Lower lobe of right lung (tissue), 2 donors: ENCODE measurements around the gene PFKFB3. TPM values are rescaled to one million over a fixed set of nuclear protein-coding genes. Genes with fewer than 3 reads are reported as not detected.
"Not testable (repeated sequence)": the region's sequence is repeated elsewhere in the genome, so short reads cannot be mapped to it uniquely, and the experiment has no call there.

Source experiments
- ATAC-seq, 2 donors: fragments of 200-7000 bp; cut with Tn5 transposase; one replicate each; pipeline ENCODE4 v1.9.1; 2020 to 2022; ENCODE audit warnings: mild to moderate bottlenecking in 2 of 2, moderate library complexity in 2 of 2
- DNase-seq: peaks from one replicate; pipeline ENCODE4 v3.0.0-alpha.2; 2020
- H3K27ac ChIP-seq: fragments of 200-600 bp; one replicate; pipeline ENCODE4 v1.8.0; 2022
- H3K27me3 ChIP-seq: fragments of 200-600 bp; one replicate; pipeline ENCODE4 v1.8.0; 2022; ENCODE audit warnings: low read depth
- H3K36me3 ChIP-seq: fragments of 200-600 bp; one replicate; pipeline ENCODE4 v1.8.0; 2022; ENCODE audit warnings: mild to moderate bottlenecking
- H3K4me1 ChIP-seq: fragments of 200-600 bp; one replicate; pipeline ENCODE4 v1.8.0; 2022
- H3K4me3 ChIP-seq: fragments of 200-600 bp; one replicate; pipeline ENCODE4 v1.8.0; 2022; ENCODE audit warnings: mild to moderate bottlenecking
- H3K9me3 ChIP-seq: fragments of 200-600 bp; one replicate; pipeline ENCODE4 v1.8.0; 2022
- CTCF ChIP-seq: fragments of 200-600 bp; IDR thresholded peaks from one replicate; pipeline ENCODE4 v1.8.0; 2022; ENCODE audit warnings: antibody characterized with exemption, mild to moderate bottlenecking
- intact Hi-C: fragments of 100-400 bp; cut with DNase I; formaldehyde crosslinking; loops from one replicate; pipeline ENCODE4 v1.11.0; 2022
- total RNA-seq: library from RNA; stranded (reverse); fragmentation: NEBNext Ultra II Directional; extraction: Animal tissue kit (Norgen Biotek cat#: 25700); gene quantifications from one replicate; pipeline ENCODE4 v1.2.1, GENCODE V29; 2021
- donor health status: DM: no; HTN: yes; CAD: no; lungs with severe emphysema.

PFKFB3 gene
- total RNA-seq, 1 donor from 2014 or later, result 78.5 TPM

GRCh38 chr10:6204063-6204340 is 1.3 kb downstream of the PFKFB3 start:
- Histone ChIP-seq H3K4me3 (peak overlapping the region; percentile 88), H3K36me3 (peaks cover 5% of the 10 kb centered on the region), H3K9me3 (no peaks in the 10 kb centered on the region), H3K4me1 (peaks cover 35% of the 10 kb centered on the region), H3K27ac (peak overlapping the region; percentile 94), H3K27me3 (no peaks in the 10 kb centered on the region)
- intact Hi-C loops, result no loop called here
- no peak for TF ChIP-seq CTCF
- DNase-seq (peak; percentile 80), ATAC-seq (peak; percentile 37 to 53)

GRCh38 chr10:6204341-6205191 is 1.8 kb downstream of the PFKFB3 start:
- TF ChIP-seq CTCF, result no peak
- H3K27ac ChIP-seq, result peak overlapping the region; percentile 94
- peak; percentile 6 to 14 for ATAC-seq

DNA sequence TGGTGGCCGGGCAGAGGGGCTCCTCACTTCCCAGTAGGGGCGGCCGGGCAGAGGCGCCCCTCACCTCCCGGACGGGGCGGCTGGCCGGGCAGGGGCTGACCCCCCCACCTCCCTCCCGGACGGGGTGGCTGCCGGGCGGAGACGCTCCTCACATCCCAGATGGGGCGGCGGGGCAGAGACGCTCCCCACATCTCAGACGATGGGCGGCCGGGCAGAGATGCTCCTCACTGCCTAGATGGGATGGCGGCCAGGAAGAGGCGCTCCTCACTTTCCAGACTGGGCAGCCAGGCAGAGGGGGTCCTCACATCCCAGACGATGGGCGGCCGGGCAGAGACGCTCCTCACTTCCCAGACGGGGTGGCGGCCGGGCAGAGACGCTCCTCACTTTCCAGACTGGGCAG is 3.8 kb downstream of the PFKFB3 start:
- H3K9me3 ChIP-seq, H3K36me3 ChIP-seq, H3K27ac ChIP-seq, H3K4me3 ChIP-seq, intact Hi-C loops, H3K27me3 ChIP-seq, ATAC-seq, DNase-seq: not testable (repeated sequence)
- peaks cover 31% of the 10 kb centered on the region for H3K4me1 ChIP-seq

More at GRCh38 chr10:6204341-6205191, 1.8 kb downstream of the PFKFB3 start:
- peak; percentile 80 for DNase-seq
- Histone ChIP-seq H3K36me3 (peaks cover 5% of the 10 kb centered on the region), H3K4me1 (peaks cover 35% of the 10 kb centered on the region), H3K9me3 (no peaks in the 10 kb centered on the region), H3K27me3 (no peaks in the 10 kb centered on the region), H3K4me3 (peak overlapping the region; percentile 88)
- intact Hi-C loops, result no loop called here

GRCh38 chr10:6207658-6208057 is 4.9 kb downstream of the PFKFB3 start:
- intact Hi-C loops, result no loop called here
- no peaks in the 10 kb centered on the region for H3K9me3 ChIP-seq
- TF ChIP-seq CTCF, result no peak
- peaks cover 29% of the 10 kb centered on the region for H3K4me1 ChIP-seq
- peaks cover 12% of the 10 kb centered on the region for H3K36me3 ChIP-seq
- no peak overlapping the region for H3K4me3 ChIP-seq
- ATAC-seq (no peak), DNase-seq (no peak)
- peak overlapping the region; percentile 3 for H3K27ac ChIP-seq
- H3K27me3 ChIP-seq, result no peaks in the 10 kb centered on the region

GRCh38 chr10:6208799-6209235 is 6.1 kb downstream of the PFKFB3 start:
- Histone ChIP-seq H3K27ac (peak overlapping the region; percentile 2), H3K36me3 (peaks cover 19% of the 10 kb centered on the region), H3K4me1 (peaks cover 29% of the 10 kb centered on the region), H3K9me3 (no peaks in the 10 kb centered on the region), H3K27me3 (no peaks in the 10 kb centered on the region), H3K4me3 (no peak overlapping the region)
- ATAC-seq (no peak), DNase-seq (no peak)
- TF ChIP-seq CTCF, result no peak
- intact Hi-C loops, result no loop called here

DNA sequence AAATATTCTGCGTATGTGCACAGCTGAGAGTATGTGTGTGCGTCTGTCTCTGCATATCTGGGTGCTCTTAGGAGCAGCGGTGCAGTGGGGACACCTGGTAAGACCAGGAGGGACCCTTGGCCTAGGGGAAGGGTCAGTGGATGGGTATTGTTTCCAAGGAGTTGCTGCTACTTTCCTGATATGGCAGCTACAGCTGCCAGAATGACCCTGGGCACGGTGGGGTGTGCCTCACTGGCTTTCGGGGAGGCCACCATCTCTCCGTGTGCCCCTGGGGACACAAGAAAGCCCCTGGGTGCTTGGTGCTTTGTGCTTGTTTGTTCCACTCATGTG is 8.6 kb downstream of the PFKFB3 start:
- Histone ChIP-seq H3K27me3 (no peaks in the 10 kb centered on the region), H3K9me3 (no peaks in the 10 kb centered on the region), H3K4me3 (no peak overlapping the region), H3K4me1 (peaks cover 13% of the 10 kb centered on the region), H3K36me3 (peaks cover 44% of the 10 kb centered on the region), H3K27ac (no peak overlapping the region)
- TF ChIP-seq CTCF, result no peak
- ATAC-seq, result no peak
- DNase-seq, result no peak
- intact Hi-C loops, result no loop called here
